MCF 10A (cell line): ENCODE measurements around the gene MGST1. TPM values are rescaled to one million over a fixed set of nuclear protein-coding genes. Genes with fewer than 3 reads are reported as not detected.

Experiments used
- BruUV-seq: library from RNA; stranded (reverse); fragments of 400-500 nt; replicated peaks from 2 replicates; lab custom pipeline; 2021; lab: Mats Ljungman, UMichigan
- CTCF ChIA-PET: fragments of 300-600 bp; sonication (Branson Sonifier 250); formaldehyde crosslinking; extraction: SDS; loops from one replicate; lab custom pipeline; 2021; ENCODE audit warnings: antibody characterized with exemption, inconsistent platforms; lab: Yijun Ruan, JAX
- POLR2A ChIA-PET: fragments of 300-600, 350-650 bp; sonication (Branson Sonifier 250); formaldehyde crosslinking; extraction: SDS; loops from one replicate; lab custom pipeline; 2020; ENCODE audit warnings: antibody characterized with exemption, inconsistent platforms; lab: Yijun Ruan, JAX
- DNase-seq: peaks from one replicate; pipeline ENCODE4 v3.0.0-alpha.2; 2018; ENCODE audit not compliant: unreplicated experiment
- H3K27ac Mint-ChIP-seq: one replicate; pipeline ENCODE4 v1.8.0; 2022; ENCODE audit warnings: mild to moderate bottlenecking, low read depth, mixed read lengths; ENCODE audit not compliant: unreplicated experiment
- H3K27me3 Mint-ChIP-seq: one replicate; pipeline ENCODE4 v1.8.0; 2022; ENCODE audit warnings: mixed read lengths; ENCODE audit not compliant: insufficient read depth, unreplicated experiment
- H3K36me3 Mint-ChIP-seq: one replicate; pipeline ENCODE4 v1.8.0; 2022; ENCODE audit warnings: mild to moderate bottlenecking, moderate library complexity, mixed read lengths; ENCODE audit not compliant: insufficient read depth, unreplicated experiment
- H3K4me1 Mint-ChIP-seq: one replicate; pipeline ENCODE4 v1.8.0; 2022; ENCODE audit warnings: mixed read lengths; ENCODE audit not compliant: insufficient read depth, unreplicated experiment
- H3K4me3 Mint-ChIP-seq: one replicate; pipeline ENCODE4 v1.8.0; 2022; ENCODE audit warnings: mild to moderate bottlenecking, moderate library complexity, mixed read lengths; ENCODE audit not compliant: unreplicated experiment
- H3K9me3 Mint-ChIP-seq: one replicate; pipeline ENCODE4 v1.8.0; 2022; ENCODE audit warnings: mixed read lengths; ENCODE audit not compliant: unreplicated experiment
- intact Hi-C: fragments of 100-400 bp; cut with micrococcal nuclease; formaldehyde crosslinking; loops from 2 replicates; pipeline ENCODE4 v1.14.1; 2022
- total RNA-seq: library from RNA; stranded (reverse); gene quantifications from 2 replicates; pipeline ENCODE4 v1.2.3, GENCODE V29; 2022
- TF ChIP-seq, protein P1 (sequence below): fragments of 200-600 bp; IDR thresholded peaks from one replicate; pipeline ENCODE4 v1.8.0; 2022; ENCODE audit warnings: antibody characterized with exemption, mild to moderate bottlenecking; ENCODE audit not compliant: unreplicated experiment

MGST1 gene
- total RNA-seq, 1 experiment from 2014 or later = 375 TPM

DNA sequence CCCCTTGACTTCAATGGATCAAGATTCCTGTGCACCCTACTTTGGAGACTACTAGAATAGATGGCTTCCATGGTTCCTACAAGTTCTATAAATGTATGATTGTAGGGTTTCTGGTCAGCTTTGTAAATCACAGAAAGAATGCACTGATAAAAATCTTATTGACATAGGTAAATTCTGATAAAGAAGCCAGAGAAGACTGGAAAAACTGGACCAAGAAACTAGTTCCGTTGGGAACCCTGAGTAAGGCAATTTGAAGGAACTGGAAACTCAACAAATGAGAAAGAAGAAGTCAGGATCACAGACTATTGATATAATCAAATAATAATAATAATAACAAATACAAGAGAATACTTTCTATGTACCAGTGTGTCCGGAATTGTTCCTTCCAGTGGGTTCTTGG, 15.4 kb upstream of the MGST1 start:
- ChIA-PET POLR2A (interaction anchor here (0.9 kb wide), 1 partner anchor 9 kb away, joined by 3 read pairs; no protein-coding TSS in a partner anchor), CTCF (no interaction called here)
- no peak overlapping the region for H3K27ac Mint-ChIP-seq
- H3K9me3 Mint-ChIP-seq = no peaks in the 10 kb centered on the region
- intact Hi-C loops = no loop called here
- no peaks in the 10 kb centered on the region for H3K27me3 Mint-ChIP-seq
- no peak overlapping the region for H3K4me3 Mint-ChIP-seq
- TF ChIP-seq, protein P1, sequence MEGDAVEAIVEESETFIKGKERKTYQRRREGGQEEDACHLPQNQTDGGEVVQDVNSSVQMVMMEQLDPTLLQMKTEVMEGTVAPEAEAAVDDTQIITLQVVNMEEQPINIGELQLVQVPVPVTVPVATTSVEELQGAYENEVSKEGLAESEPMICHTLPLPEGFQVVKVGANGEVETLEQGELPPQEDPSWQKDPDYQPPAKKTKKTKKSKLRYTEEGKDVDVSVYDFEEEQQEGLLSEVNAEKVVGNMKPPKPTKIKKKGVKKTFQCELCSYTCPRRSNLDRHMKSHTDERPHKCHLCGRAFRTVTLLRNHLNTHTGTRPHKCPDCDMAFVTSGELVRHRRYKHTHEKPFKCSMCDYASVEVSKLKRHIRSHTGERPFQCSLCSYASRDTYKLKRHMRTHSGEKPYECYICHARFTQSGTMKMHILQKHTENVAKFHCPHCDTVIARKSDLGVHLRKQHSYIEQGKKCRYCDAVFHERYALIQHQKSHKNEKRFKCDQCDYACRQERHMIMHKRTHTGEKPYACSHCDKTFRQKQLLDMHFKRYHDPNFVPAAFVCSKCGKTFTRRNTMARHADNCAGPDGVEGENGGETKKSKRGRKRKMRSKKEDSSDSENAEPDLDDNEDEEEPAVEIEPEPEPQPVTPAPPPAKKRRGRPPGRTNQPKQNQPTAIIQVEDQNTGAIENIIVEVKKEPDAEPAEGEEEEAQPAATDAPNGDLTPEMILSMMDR = no peak
- H3K36me3 Mint-ChIP-seq = no peaks in the 10 kb centered on the region
- no peaks in the 10 kb centered on the region for H3K4me1 Mint-ChIP-seq
- DNase-seq = no peak
- BruUV-seq = no TSS peak

DNA sequence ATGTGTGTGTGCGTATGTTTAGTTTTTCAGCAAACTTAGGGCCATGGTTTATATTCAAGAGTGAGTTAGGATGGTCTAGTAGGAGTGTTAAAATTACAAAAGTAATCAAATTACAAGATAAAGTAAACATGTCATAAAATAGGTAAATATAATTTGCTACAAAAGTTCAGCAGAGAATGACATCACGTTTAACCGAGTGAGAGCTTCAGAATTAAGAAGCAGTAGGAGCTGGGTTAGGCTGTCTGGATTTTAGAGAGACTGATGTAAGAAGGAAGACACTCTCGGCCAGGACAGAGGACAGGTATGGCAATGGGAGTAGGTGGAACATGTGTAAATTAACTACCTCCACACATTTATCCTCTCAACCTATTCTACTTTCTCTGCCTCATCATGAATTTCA, 11.6 kb upstream of the MGST1 start:
- Mint-ChIP-seq H3K4me3 (no peak overlapping the region), H3K36me3 (no peaks in the 10 kb centered on the region), H3K4me1 (no peaks in the 10 kb centered on the region), H3K27me3 (no peaks in the 10 kb centered on the region), H3K9me3 (no peaks in the 10 kb centered on the region), H3K27ac (no peak overlapping the region)
- ChIA-PET CTCF (no interaction called here), POLR2A (interaction anchor here (0.6 kb wide), 1 partner anchor 17 kb away, joined by 3 read pairs; no protein-coding TSS in a partner anchor)
- BruUV-seq = no TSS peak
- DNase-seq = no peak
- TF ChIP-seq, protein P1 = no peak
- intact Hi-C loops = no loop called here

DNA sequence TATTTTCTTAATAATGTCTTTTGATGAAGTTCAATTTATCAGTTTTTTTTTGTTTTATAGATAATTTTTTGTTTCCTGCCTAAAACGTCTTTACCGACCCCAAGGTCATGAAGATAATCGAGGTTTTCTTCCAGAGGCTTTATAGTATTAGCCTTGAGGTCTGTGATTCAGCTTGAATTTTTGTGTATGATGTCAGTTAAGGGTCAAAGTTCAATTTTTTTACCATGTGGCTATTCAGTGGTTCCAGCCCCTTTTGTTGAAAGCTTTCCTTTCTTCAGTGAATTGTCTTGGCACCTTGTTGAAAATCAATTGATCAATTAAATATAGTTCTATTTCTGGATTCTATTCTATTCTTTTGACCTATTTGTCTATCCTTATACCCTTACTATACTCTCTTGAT, 3.2 kb upstream of the MGST1 start:
- Mint-ChIP-seq H3K27me3 (no peaks in the 10 kb centered on the region), H3K27ac (no peak overlapping the region), H3K4me1 (peaks cover 13% of the 10 kb centered on the region), H3K9me3 (peaks cover 8% of the 10 kb centered on the region), H3K36me3 (peaks cover 14% of the 10 kb centered on the region), H3K4me3 (no peak overlapping the region)
- intact Hi-C loops = no loop called here
- ChIA-PET CTCF (interaction anchor here (1.2 kb wide), 1 partner anchor 179 kb away, joined by 3 read pairs; no protein-coding TSS in a partner anchor), POLR2A (interaction anchor here (0.6 kb wide), 1 partner anchor 32 kb away, joined by 3 read pairs; no protein-coding TSS in a partner anchor)
- TF ChIP-seq, protein P1 = no peak
- DNase-seq = no peak
- no TSS peak for BruUV-seq

DNA sequence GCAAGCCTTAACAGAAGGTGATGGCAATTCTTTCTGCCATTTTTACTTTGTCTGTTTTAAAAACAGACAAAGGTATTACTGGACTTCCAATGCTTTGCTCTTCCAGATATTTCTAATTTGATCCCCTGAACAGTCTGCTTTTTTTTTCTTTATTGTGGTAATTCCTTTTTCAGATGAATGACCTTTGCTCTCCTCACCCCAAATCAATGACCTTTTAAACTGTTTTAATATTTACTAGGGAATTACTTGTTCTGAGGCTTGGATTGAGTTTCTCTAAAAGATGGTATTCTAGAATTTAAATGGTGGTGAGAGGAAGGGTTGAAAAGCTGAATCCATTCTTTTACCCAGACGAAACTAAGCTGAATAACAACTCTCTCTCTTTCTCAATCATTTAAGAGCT, 2.3 kb upstream of the MGST1 start:
- ChIA-PET CTCF (interaction anchor here (0.5 to 1.4 kb wide), 2 partner anchors 15 to 419 kb away, joined by 5 read pairs; no protein-coding TSS in a partner anchor), POLR2A (interaction anchor here (0.7 kb wide), 1 partner anchor 34 kb away, joined by 3 read pairs; no protein-coding TSS in a partner anchor)
- H3K27ac Mint-ChIP-seq = no peak overlapping the region
- TF ChIP-seq, protein P1 = no peak
- intact Hi-C loops = loop anchor here (5.0 kb wide), 2 partner anchors 178 to 262 kb away; partner anchors contain the start of gene LMO3
- H3K27me3 Mint-ChIP-seq = no peaks in the 10 kb centered on the region
- peaks cover 13% of the 10 kb centered on the region for H3K4me1 Mint-ChIP-seq
- H3K4me3 Mint-ChIP-seq = no peak overlapping the region
- no TSS peak for BruUV-seq
- peaks cover 8% of the 10 kb centered on the region for H3K9me3 Mint-ChIP-seq
- no peak for DNase-seq
- H3K36me3 Mint-ChIP-seq = peaks cover 23% of the 10 kb centered on the region
